HEK293 (cell line): ENCODE data around the gene YAE1.

Experiments
- CTCF ChIA-PET: fragments of 350-600 bp; formaldehyde crosslinking; extraction: SDS; loops from one replicate; lab custom pipeline; 2021; ENCODE audit warnings: antibody characterized with exemption; lab: Yijun Ruan, JAX
- POLR2A ChIA-PET: fragments of 300-600 bp; formaldehyde crosslinking; extraction: SDS; loops from one replicate; lab custom pipeline; 2020; ENCODE audit warnings: antibody characterized with exemption, inconsistent platforms; lab: Yijun Ruan, JAX
- H3K27ac ChIP-seq: fragments of 200-500 bp; sonication (Bioruptor generic); 2 replicates; pipeline ENCODE4 v1.5.1; 2014; ENCODE audit warnings: low read depth, low read length, control low read depth, inconsistent platforms; ENCODE audit errors: extremely low read depth
- H3K36me3 ChIP-seq, 2 experiments: fragments of 200-500 bp in 1 of 2; sonication (Bioruptor generic) in 1 of 2; 1 replicate in 1 of 2; 2 replicates in 1 of 2; pipeline ENCODE4 v1.5.1; 2014 to 2017; ENCODE audit warnings: inconsistent platforms in 2 of 2, low read length in 2 of 2; ENCODE audit not compliant: control insufficient read depth in 2 of 2, insufficient read depth in 1 of 2
- H3K4me1 ChIP-seq: fragments of 200-500 bp; sonication (Bioruptor generic); 2 replicates; pipeline ENCODE4 v1.5.1; 2014; ENCODE audit warnings: mild to moderate bottlenecking, low read length, inconsistent platforms; ENCODE audit not compliant: control insufficient read depth, insufficient read depth
- H3K4me3 ChIP-seq: 2 replicates; pipeline ENCODE4 v1.5.1; 2011; ENCODE audit warnings: low read depth, mild to moderate bottlenecking, control low read depth, low read length, moderate library complexity
- H3K9me3 ChIP-seq: fragments of 200-500 bp; sonication (Bioruptor generic); 2 replicates; pipeline ENCODE4 v1.5.1; 2014; ENCODE audit warnings: low read depth, low read length, inconsistent platforms; ENCODE audit not compliant: control insufficient read depth, insufficient read depth
- KLF16 ChIP-seq: fragments of 450-650 bp; formaldehyde crosslinking; IDR thresholded peaks from 2 replicates; pipeline ENCODE4 v1.5.1; 2017; ENCODE audit warnings: missing biosample characterization, missing genetic modification characterization
- REPIN1 ChIP-seq: fragments of 450-650 bp; formaldehyde crosslinking; IDR thresholded peaks from 2 replicates; pipeline ENCODE4 v1.5.1; 2017; ENCODE audit warnings: missing biosample characterization, missing genetic modification characterization, low read depth
- SCRT1 ChIP-seq: fragments of 450-650 bp; formaldehyde crosslinking; IDR thresholded peaks from 2 replicates; pipeline ENCODE4 v1.5.1; 2016; ENCODE audit warnings: missing biosample characterization, missing genetic modification characterization, borderline replicate concordance
- SP3 ChIP-seq: fragments of 450-650 bp; formaldehyde crosslinking; IDR thresholded peaks from 2 replicates; pipeline ENCODE4 v1.5.1; 2016; ENCODE audit warnings: missing biosample characterization, missing genetic modification characterization
- ZBTB21 ChIP-seq: fragments of 450-650 bp; formaldehyde crosslinking; IDR thresholded peaks from 2 replicates; pipeline ENCODE4 v1.5.1; 2017; ENCODE audit warnings: missing biosample characterization, missing genetic modification characterization
- ZFP41 ChIP-seq: fragments of 450-650 bp; formaldehyde crosslinking; IDR thresholded peaks from 2 replicates; pipeline ENCODE4 v1.5.1; 2016; ENCODE audit warnings: missing biosample characterization, missing genetic modification characterization, borderline replicate concordance
- ZNF112 ChIP-seq: fragments of 450-650 bp; formaldehyde crosslinking; IDR thresholded peaks from 2 replicates; pipeline ENCODE4 v1.5.0; 2017; ENCODE audit warnings: missing biosample characterization, missing genetic modification characterization
- ZNF184 ChIP-seq: fragments of 450-650 bp; IDR thresholded peaks from 2 replicates; pipeline ENCODE4 v1.5.1; 2018; ENCODE audit warnings: missing biosample characterization, mild to moderate bottlenecking, missing genetic modification characterization
- ZNF19 ChIP-seq: fragments of 450-650 bp; formaldehyde crosslinking; IDR thresholded peaks from 2 replicates; pipeline ENCODE4; 2016; ENCODE audit warnings: missing biosample characterization, missing genetic modification characterization, low read depth
- ZNF24 ChIP-seq: fragments of 450-650 bp; formaldehyde crosslinking; IDR thresholded peaks from 2 replicates; pipeline ENCODE4 v1.5.1; 2016; ENCODE audit warnings: missing biosample characterization, missing genetic modification characterization
- ZNF274 ChIP-seq, 2 experiments: fragments of 200-500 bp in 1 of 2; fragments of 450-650 bp in 1 of 2; sonication (Bioruptor generic) in 1 of 2; formaldehyde crosslinking in 1 of 2; IDR thresholded peaks; 2 replicates each; pipeline versions ENCODE4 v1.5.1 to v1.6.1; 2014 to 2016; ENCODE audit warnings: borderline replicate concordance in 1 of 2, inconsistent platforms in 1 of 2, low read length in 1 of 2, missing biosample characterization in 1 of 2, missing genetic modification characterization in 1 of 2
- ZNF311 ChIP-seq: fragments of 450-650 bp; formaldehyde crosslinking; IDR thresholded peaks from 2 replicates; pipeline ENCODE4 v1.5.1; 2017; ENCODE audit warnings: missing biosample characterization, missing genetic modification characterization, borderline replicate concordance
- ZNF416 ChIP-seq: fragments of 450-650 bp; formaldehyde crosslinking; IDR thresholded peaks from 2 replicates; pipeline ENCODE4 v1.5.1; 2016; ENCODE audit warnings: missing biosample characterization, missing genetic modification characterization
- ZNF521 ChIP-seq: fragments of 450-650 bp; formaldehyde crosslinking; IDR thresholded peaks from 2 replicates; pipeline ENCODE4 v1.5.1; 2017; ENCODE audit warnings: missing biosample characterization, mild to moderate bottlenecking, missing genetic modification characterization
- ZNF529 ChIP-seq: fragments of 450-650 bp; formaldehyde crosslinking; IDR thresholded peaks from 2 replicates; pipeline ENCODE4 v1.5.1; 2017; ENCODE audit warnings: missing genetic modification characterization, missing biosample characterization; ENCODE audit not compliant: insufficient replicate concordance
- ZNF600 ChIP-seq: fragments of 450-650 bp; formaldehyde crosslinking; IDR thresholded peaks from 2 replicates; pipeline ENCODE4 v1.5.1; 2016; ENCODE audit warnings: missing biosample characterization, missing genetic modification characterization
- ZNF621 ChIP-seq: fragments of 450-650 bp; formaldehyde crosslinking; IDR thresholded peaks from 2 replicates; pipeline ENCODE4 v1.5.1; 2017; ENCODE audit warnings: missing biosample characterization, missing genetic modification characterization
- ZNF623 ChIP-seq: fragments of 450-650 bp; formaldehyde crosslinking; IDR thresholded peaks from 2 replicates; pipeline ENCODE4 v1.5.1; 2016; ENCODE audit warnings: missing biosample characterization, missing genetic modification characterization
- ZNF660 ChIP-seq: fragments of 450-650 bp; IDR thresholded peaks from 2 replicates; pipeline ENCODE4 v1.5.1; 2018; ENCODE audit warnings: missing biosample characterization, mild to moderate bottlenecking, missing genetic modification characterization
- ZNF777 ChIP-seq: fragments of 450-650 bp; formaldehyde crosslinking; IDR thresholded peaks from 2 replicates; pipeline ENCODE4 v1.5.1; 2017; ENCODE audit warnings: missing biosample characterization, missing genetic modification characterization, borderline replicate concordance
- ZSCAN16 ChIP-seq: fragments of 450-650 bp; formaldehyde crosslinking; IDR thresholded peaks from 2 replicates; pipeline ENCODE4 v1.5.1; 2016; ENCODE audit warnings: missing biosample characterization, missing genetic modification characterization
- ZSCAN18 ChIP-seq: fragments of 450-650 bp; formaldehyde crosslinking; IDR thresholded peaks from 2 replicates; pipeline ENCODE4 v1.5.1; 2016; ENCODE audit warnings: missing biosample characterization, missing genetic modification characterization
- TF ChIP-seq, protein P1 (sequence below): fragments of 450-650 bp; formaldehyde crosslinking; IDR thresholded peaks from 2 replicates; pipeline ENCODE4 v1.5.1; 2016; ENCODE audit warnings: missing biosample characterization, missing genetic modification characterization, borderline replicate concordance
- TF ChIP-seq, protein P2 (sequence below): fragments of 450-650 bp; formaldehyde crosslinking; IDR thresholded peaks from 2 replicates; pipeline ENCODE4 v1.5.1; 2016; ENCODE audit warnings: missing biosample characterization, missing genetic modification characterization, low read depth

Gene YAE1

GRCh38 chr7:39617005-39617404 is 50.8 kb downstream of the YAE1 start:
- H3K36me3 ChIP-seq, result no peaks in the 10 kb centered on the region
- ChIA-PET CTCF (interaction anchor here (0.6 to 3.1 kb wide), 3 partner anchors 36 to 39 kb away, joined by 4 to 9 read pairs (median 4); no protein-coding TSS in a partner anchor), POLR2A (no interaction called here)
- TF ChIP-seq ZNF274 (IDR thresholded peaks at IDR 0.05; ENCODE audit: low read length) (no peak), ZNF274 (tag by site-specific recombination; IDR thresholded peaks at IDR 0.05; ENCODE audit: borderline replicate concordance) (no peak), ZNF521 (tag by site-specific recombination) (no peak), ZNF184 (no peak), KLF16 (tag by site-specific recombination) (no peak), REPIN1 (tag by site-specific recombination) (no peak), ZNF19 (tag by site-specific recombination) (no peak), ZNF600 (tag by site-specific recombination) (no peak), ZNF623 (tag by site-specific recombination) (no peak), ZFP41 (no peak), ZNF416 (tag by site-specific recombination) (no peak), ZNF529 (tag by site-specific recombination) (no peak), ZSCAN18 (tag by site-specific recombination) (no peak), ZBTB21 (tag by site-specific recombination) (no peak), ZSCAN16 (tag by site-specific recombination) (no peak), ZNF660 (tag by site-specific recombination) (no peak), ZNF24 (tag by site-specific recombination) (no peak)
- TF ChIP-seq, protein P1, sequence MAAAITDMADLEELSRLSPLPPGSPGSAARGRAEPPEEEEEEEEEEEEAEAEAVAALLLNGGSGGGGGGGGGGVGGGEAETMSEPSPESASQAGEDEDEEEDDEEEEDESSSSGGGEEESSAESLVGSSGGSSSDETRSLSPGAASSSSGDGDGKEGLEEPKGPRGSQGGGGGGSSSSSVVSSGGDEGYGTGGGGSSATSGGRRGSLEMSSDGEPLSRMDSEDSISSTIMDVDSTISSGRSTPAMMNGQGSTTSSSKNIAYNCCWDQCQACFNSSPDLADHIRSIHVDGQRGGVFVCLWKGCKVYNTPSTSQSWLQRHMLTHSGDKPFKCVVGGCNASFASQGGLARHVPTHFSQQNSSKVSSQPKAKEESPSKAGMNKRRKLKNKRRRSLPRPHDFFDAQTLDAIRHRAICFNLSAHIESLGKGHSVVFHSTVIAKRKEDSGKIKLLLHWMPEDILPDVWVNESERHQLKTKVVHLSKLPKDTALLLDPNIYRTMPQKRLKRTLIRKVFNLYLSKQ (tag by site-specific recombination), result no peak
- H3K27ac ChIP-seq, result no peak overlapping the region
- H3K4me3 ChIP-seq, result no peak overlapping the region
- H3K4me1 ChIP-seq, result no peaks in the 10 kb centered on the region
- H3K9me3 ChIP-seq, result no peaks in the 10 kb centered on the region

GRCh38 chr7:39618868-39619267 is 52.7 kb downstream of the YAE1 start:
- H3K4me1 ChIP-seq, result no peaks in the 10 kb centered on the region
- TF ChIP-seq SP3 (tag by site-specific recombination) (no peak), ZNF621 (tag by site-specific recombination) (no peak), ZNF311 (tag by site-specific recombination) (no peak), SCRT1 (tag by site-specific recombination) (no peak), ZNF112 (tag by site-specific recombination) (no peak), ZNF777 (no peak)
- TF ChIP-seq, protein P2, sequence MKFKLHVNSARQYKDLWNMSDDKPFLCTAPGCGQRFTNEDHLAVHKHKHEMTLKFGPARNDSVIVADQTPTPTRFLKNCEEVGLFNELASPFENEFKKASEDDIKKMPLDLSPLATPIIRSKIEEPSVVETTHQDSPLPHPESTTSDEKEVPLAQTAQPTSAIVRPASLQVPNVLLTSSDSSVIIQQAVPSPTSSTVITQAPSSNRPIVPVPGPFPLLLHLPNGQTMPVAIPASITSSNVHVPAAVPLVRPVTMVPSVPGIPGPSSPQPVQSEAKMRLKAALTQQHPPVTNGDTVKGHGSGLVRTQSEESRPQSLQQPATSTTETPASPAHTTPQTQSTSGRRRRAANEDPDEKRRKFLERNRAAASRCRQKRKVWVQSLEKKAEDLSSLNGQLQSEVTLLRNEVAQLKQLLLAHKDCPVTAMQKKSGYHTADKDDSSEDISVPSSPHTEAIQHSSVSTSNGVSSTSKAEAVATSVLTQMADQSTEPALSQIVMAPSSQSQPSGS (tag by site-specific recombination), result peak; percentile 63
- H3K36me3 ChIP-seq, result no peaks in the 10 kb centered on the region
- no peaks in the 10 kb centered on the region for H3K9me3 ChIP-seq
- ChIA-PET POLR2A (no interaction called here), CTCF (no interaction called here)
- no peak overlapping the region for H3K4me3 ChIP-seq
- no peak overlapping the region for H3K27ac ChIP-seq
